Measurements from ENCODE around the gene PI4KA.

PI4KA gene

GRCh38 chr22:20881869-20882815 is 23.5 kb upstream of the PI4KA start:
- DNase-seq: no peak

DNA sequence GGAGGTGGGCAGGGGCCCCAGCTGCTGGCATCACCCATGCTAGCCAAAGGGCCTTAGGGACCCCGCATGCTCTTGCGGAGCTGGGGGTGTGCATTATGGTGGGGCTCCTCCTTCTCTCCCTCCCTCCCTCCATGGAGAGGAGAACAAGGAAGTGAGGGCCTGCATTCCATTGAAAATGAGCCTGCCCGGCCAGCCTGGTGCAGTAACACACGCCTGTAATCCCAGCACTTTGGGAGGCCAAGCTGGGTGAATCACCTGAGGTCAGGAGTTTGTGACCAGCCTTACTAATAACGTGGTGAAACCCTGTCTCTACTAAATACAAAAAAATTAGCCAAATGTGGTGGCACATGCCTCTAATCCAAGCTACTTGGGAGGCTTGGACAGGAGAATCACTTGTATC is 22.6 kb upstream of the PI4KA start:
- no peak for DNase-seq

GRCh38 chr22:20877715-20878114 is 19.1 kb upstream of the PI4KA start:
- DNase-seq: no peak

DNA sequence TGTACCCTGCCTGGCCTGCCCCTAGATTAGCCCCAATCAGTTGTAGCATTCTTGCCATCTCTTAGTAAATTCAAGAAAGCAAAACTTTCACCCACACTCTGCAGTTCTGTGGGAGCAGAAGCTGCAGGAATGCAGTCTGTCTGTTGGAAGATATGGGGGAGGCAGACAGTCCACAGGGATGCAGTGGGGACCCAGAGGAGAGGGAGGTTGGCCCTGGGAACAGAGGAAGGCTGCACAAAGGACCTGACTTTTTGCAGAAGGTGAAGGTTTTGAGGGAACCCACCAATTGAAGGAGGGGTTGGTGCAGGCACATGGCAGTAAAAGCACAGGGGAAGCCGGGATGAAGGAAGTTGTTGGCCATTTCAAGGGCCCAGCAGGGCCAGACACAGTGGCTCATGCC is 16.7 kb upstream of the PI4KA start:
- no peak for DNase-seq

GRCh38 chr22:20873214-20873613 is 14.6 kb upstream of the PI4KA start:
- DNase-seq: no peak

DNA sequence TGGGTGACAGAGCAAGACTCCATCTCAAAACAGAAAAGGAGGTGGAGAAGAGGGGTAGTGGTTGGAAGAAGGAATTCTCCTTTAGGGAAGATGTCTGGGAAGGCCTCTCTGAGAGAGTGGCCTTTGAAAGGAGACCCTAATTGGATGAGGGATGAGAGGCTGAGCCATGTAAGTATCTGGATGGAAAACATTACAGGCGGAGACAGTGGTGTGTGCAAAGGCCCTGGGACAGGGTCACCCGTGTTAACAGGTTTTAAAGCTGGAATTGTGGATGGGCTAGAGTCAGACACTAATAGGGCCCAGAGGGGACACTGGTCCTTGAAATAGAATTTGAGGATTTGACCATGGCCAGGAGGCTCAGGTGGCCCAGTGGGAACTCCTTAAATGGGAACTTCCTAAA is 10.6 kb upstream of the PI4KA start:
- DNase-seq: no peak

- DNase-seq: no peak
Observed at GRCh38 chr22:20868025-20868962, 9.7 kb upstream of the PI4KA start.

DNA sequence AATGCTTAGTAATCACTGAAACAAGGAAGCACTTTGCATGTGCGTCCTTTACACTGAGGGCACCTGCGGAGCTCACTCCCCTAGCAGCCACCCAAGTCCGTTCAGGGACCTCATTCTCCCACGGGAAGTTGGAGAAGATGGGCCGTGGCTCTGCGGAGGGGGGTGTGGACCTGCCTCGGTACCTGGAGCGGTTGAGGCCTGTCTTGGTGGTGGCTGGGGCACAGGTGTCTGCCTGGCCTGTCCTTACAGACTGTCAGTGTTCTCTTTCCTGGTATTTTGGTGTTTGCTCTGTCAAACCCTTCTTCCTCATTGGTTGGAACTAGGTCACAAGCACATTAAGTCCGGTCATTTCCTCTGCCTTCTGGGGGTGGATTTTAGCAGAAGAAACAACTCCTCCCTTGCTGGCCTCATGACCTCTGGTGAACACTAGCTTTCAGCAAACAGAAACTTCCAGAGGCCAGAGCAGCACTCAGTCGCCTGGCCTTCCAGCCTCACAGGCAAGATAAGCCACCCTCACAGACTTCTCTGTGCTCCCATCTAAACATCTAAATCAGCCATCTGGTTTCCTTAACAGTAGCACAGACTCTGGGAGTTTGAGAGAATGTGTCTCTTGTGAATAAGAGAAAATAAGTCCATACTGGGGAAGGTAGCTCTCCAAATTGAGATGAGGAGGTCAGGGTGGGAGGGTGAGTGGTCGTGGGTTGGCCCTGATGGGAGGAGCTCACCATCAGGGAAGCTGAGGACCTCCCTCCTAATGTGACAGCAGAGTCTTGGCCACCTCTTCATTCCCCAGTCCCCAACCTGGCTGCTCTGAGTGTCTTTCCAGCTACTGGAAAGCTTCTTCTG is 8.8 kb upstream of the PI4KA start:
- no peak for DNase-seq

- DNase-seq: no peak
Observed at GRCh38 chr22:20866736-20867135, 8.1 kb upstream of the PI4KA start.

- no peak for DNase-seq
Observed at GRCh38 chr22:20865875-20866445, 7.3 kb upstream of the PI4KA start.

GRCh38 chr22:20865331-20865730 is 6.7 kb upstream of the PI4KA start:
- DNase-seq: no peak

- no peak for DNase-seq
Observed at GRCh38 chr22:20864186-20864908, 5.7 kb upstream of the PI4KA start.

GRCh38 chr22:20863366-20863765 is 4.8 kb upstream of the PI4KA start:
- no peak for DNase-seq

DNA sequence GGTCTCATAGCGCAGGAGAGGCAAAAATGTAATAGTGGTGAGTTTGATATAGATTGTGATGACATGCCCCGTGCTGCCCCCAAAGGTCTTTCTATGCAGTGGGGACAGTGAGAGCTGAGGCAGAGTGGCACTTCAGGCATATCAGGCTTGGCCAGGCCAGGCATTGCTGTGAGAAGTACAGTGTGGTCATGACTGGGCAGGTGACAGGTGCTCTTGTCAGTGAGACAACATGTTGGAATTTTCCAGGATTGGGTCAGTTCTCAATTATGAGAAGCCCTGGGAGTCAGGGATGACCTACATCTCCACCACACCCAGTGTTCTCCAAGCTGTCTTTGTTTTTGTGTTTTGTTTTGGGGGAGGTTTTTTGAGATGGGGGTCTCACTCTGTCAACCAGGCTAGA is 3.9 kb upstream of the PI4KA start:
- no peak for DNase-seq

DNA sequence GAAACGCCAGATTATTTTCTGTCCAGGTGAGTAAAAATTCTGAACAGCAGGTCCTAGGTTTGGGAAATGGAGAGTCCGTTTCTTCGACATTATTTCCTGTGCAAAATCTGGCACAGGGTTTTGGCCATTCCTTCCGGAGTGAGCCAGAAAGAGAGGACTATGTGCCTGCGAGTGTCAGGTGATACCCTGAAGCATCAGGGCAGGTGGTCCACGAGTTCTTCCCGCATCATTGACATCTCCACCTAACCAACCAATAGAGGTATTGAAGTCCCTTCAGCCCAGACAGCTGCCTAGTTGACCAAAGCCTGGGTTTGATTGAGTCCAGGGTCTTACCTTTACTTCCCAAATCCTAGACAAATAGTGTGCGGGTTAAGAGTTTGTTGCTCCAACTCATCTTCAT is 1.0 kb upstream of the PI4KA start:
- DNase-seq: no peak

- DNase-seq: peak; percentile 81
Observed at GRCh38 chr22:20857838-20858614, 585 bp downstream of the PI4KA start.

GRCh38 chr22:20857247-20857643 is 1.4 kb downstream of the PI4KA start:
- DNase-seq: no peak

DNA sequence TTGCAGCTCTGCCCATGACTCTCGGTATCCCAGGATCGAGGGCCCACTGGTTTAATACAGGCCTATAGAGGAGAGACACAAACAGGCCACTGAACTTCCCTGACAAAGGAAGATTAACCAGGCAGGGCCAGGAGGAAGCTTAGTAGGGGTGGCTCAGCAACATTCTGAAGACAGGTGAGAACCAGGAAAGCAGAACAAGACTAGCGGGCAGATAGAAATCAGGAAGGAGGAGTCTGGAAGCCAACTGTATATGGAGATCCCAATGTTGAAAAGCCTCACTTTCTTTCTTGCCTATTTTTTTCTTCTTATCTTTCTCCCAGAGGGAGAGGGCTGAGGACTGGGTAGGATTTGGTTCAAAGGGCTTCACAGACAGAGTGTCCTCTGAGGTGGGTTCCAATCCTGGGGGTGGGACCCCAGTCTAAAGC is 5.4 kb downstream of the PI4KA start:
- no peak for DNase-seq

- DNase-seq: no peak
Observed at GRCh38 chr22:20852503-20852902, 6.1 kb downstream of the PI4KA start.

GRCh38 chr22:20852076-20852475 is 6.5 kb downstream of the PI4KA start:
- no peak for DNase-seq

- no peak for DNase-seq
Observed at GRCh38 chr22:20847318-20847822, 11.2 kb downstream of the PI4KA start.
